COR-L47 (cell line): ENCODE data around the gene EDRF1.

ENCODE experiments used
- DNase-seq: peaks from one replicate; lab custom pipeline; 2025; lab: John Stamatoyannopoulos, UW

Gene EDRF1

GRCh38 chr10:125762692-125763648 lies 43.5 kb downstream of the EDRF1 start:
- no peak for DNase-seq

- no peak for DNase-seq
Measured at GRCh38 chr10:125765835-125766234, 46.3 kb downstream of the EDRF1 start.

- no peak for DNase-seq
Measured at GRCh38 chr10:125766511-125766910, 47.0 kb downstream of the EDRF1 start.

DNA sequence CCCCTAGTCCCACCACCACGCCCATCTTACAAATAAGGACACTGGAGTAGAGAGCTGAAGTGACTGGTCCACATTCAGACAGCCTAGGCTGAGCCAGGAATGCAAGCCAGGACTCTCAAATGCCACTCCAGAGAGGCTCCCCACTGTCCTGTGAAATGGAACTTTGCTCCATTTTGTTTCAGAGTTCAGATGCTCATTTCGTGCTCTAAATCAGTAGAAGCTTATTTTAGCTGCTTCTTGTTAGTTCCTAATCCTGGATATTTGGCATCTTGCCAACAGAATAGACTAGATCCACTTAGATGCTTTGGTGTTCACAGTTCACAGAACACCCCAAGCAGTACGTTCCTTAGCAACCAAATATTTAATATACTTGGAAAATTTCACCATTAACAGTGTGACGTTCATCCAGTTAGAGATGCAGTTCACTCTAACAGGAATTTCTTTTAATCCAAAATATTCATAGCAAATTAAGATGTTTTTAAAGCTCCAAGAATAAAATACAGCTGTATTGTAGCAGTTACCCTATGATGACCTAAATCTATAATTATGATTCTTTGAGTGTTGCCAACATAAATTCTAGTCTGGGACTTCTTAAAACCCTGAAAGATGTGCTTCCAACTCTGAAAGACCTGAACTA lies 48.8 kb downstream of the EDRF1 start:
- DNase-seq = no peak

- DNase-seq = no peak
Measured at GRCh38 chr10:125769175-125769574, 49.7 kb downstream of the EDRF1 start.

- DNase-seq = no peak
Measured at GRCh38 chr10:125770844-125771243, 51.3 kb downstream of the EDRF1 start.

DNA sequence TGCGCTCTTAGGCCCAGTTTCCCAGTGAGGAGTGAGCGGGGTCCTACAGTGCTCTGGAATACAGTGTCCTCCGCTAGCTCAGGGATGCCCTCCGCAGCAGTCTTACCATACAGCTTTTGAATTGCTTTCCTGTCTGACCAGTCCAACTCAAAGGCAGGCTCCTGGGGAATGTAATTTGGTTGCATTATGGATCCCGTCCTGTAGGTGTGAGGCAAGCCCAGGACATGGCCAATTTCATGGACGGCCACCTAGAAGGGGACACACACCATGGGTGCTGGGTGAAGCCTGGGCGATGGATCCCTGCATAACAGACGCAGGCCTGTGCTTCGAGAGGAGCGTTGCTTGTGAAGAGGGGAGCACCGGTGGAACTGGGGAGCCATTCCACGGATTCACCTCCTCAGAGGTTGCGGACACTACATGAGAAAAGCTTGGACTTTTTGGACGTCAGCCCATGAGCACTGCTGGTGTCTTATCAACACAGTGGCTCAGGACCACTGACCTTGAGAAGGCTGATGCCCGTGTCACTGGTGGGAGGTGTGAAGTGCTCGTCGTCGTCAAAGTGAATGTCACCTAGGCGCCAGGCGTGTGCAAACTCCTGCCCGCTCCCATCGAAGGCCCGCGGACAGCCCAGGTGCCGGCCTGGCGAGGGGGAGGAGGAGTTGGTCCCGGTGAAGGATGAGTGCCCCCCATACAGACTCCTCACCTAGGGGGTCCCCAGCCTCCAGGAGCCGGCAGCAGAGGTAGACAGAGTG lies 52.8 kb downstream of the EDRF1 start:
- DNase-seq = no peak

DNA sequence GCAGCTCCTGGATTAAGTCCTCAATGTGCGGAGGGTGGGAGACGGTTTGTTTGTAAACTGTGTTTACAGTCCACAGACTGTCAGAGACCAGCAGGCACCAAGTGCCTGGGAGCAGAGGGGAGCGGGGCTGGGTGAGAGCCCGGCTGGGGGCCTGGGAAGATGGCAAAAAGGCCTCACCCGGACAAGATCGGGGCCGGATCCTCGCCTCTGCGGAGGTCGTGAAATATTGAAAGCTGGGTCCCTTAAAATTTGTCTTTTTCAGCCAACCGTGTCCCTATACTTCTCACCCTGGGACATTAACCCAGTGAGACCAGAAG lies 53.3 kb downstream of the EDRF1 start:
- DNase-seq = no peak

- no peak for DNase-seq
Measured at GRCh38 chr10:125773687-125774543, 54.4 kb downstream of the EDRF1 start.

- DNase-seq = no peak
Measured at GRCh38 chr10:125774581-125775191, 55.2 kb downstream of the EDRF1 start.

DNA sequence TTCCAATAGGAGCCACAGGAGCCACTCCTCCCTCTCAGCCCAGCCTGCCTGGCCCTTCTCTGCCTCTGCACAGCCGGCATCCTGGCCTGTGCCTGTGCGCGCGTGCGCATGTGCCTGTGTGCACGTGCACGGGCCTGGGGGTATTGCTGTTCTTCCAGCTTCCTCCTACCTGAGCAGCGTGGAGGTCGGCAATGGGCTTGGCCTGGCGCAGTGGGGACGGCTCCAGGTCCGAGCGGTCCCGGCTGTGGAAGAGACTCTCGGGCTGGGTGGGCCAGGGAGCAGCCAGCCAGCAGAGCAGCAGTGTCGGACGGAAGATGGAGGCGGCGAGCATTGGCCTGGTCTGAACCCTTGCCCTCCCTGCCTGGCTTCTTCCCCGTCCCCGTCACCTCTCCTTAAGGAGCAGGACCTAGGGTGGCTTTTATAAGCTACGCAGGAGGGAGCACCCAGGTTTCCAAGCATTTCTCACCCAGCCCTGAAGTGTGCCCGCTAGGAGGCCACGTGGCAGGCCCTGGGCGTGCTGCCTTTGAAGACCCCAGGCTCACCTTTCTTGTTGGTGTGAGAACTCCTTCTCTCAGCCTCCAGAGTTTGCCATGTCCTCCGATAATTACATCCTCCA lies 56.1 kb downstream of the EDRF1 start, which contains the start of gene MMP21:
TSS of gene MMP21 (minus strand) at position 331 of the 616 bp plus-strand sequence. CDS start at position 331, 0 bp downstream.
- DNase-seq = no peak

DNA sequence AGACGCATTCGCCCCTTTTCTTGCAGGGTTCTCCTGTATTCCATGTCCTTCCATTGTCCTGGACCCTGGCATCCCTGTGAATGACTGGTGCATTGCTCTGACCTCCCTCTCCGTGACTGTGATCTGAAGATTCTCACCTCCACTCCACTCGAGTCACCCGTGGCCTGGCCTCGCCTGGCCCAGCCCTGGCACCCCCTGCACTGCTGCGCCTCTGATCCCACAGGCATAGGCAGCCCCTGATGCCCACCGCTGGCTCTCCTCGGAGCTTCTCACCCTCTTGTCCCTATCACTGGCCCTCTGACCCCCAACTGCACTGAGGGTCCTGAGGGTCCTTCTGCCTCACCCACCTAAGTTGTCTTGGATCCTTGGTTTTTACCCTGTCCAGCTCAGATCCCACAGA lies 58.3 kb downstream of the EDRF1 start:
- no peak for DNase-seq

DNA sequence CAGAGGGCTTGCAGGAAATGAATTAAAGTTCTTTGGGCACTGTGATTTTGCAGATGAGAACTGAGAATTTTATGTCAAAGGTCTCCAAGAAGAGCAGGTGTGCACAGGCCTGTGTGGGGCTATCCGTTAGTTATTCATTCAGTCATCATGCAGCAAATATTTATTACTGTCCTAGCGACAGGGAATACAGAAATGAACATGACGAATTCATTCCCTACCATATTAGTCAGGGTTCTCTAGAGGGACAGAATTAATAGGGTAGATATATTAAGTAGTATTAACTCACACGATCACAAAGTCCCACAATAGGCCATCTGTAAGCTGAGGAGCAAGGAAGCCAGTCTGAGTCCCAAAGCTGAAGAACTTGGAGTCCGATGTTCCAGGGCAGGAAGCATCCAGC lies 59.0 kb downstream of the EDRF1 start:
- no peak for DNase-seq

GRCh38 chr10:125779403-125780327 lies 60.2 kb downstream of the EDRF1 start:
- DNase-seq = no peak

GRCh38 chr10:125781374-125781773 lies 61.9 kb downstream of the EDRF1 start:
- DNase-seq = no peak

GRCh38 chr10:125782054-125782453 lies 62.5 kb downstream of the EDRF1 start:
- no peak for DNase-seq

DNA sequence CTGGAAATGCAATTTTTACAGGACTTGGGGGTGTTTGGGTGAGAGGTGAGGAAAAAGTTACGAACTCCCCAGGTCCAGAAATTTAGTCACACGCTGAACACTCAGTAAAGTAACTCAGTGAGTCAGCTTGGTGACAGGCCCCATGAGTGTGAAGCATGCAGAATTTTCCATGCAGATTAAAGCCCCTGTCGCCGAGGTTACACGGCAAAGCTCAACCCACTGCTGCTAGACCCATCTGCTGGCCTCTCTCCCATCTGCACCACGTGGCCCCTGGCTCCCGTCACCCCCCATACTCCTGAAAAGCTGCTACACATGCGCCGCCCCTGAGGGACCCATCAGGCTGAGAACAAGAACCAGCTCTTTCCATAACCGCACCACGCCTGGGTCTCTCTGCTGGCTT lies 63.1 kb downstream of the EDRF1 start:
- DNase-seq = no peak

DNA sequence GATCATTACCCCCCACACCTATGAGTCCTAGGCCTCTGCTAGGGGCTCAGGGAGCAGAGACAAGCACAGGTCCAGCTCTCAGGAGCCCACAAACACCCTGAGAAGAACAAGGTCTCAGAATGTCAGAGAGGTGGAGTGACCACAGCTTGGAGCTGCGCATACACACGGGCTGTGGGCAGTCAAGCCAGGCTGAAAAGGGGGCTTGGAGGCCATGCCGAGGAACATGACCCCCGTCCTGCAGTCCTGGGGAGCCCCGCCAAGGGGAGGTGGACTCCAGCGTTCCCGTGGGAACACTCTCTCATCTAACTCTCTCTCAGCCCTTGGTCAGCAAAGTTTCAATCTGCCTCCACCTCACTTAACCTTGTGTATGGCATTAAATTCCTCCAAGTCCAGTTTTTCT lies 63.9 kb downstream of the EDRF1 start:
- no peak for DNase-seq

DNA sequence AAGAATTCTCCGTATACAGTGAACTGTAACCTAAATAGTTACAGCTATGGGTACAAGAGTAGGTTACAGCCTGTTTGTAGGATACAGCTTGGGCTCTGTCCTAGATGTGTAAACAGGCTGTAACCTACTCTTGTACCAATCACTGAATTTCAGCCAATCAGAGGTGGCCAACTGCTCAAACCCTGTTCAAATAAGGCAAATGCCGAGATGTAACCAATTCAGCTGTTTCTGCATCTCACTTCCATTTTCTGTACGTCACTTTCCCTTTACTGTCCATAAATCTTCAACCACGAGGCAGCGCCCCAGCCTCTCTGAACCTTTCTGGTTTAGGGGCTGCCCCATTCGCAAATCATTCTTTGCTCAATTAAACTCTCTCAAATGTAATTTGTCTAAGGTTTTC lies 64.4 kb downstream of the EDRF1 start:
- no peak for DNase-seq

DNA sequence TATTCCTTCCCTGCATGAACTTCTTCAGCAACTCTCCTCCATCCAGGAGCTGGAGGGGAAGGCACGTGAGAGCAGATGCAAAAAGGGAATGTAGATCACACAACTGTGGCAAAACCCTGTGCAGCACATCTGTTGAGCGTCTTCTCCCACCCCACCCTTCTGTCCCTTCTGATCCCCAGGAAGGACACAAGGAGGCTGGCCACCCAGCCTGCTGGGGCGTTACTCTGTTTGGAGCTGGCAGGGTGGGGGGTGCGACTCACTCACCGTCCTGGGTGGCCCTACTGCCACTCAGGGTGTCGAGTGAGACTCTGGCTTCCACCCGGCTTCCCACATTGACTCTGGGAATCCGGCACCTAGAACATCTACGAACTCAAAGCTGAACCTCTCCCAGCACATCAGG lies 66.3 kb downstream of the EDRF1 start:
- DNase-seq = no peak
